DLD1 (cell line): ENCODE results near the gene SLIT1.

Experiments
- in situ Hi-C: cut with HindIII; loops from 2 replicates; pipeline ENCODE4 v1.10.0; 2017; ENCODE audit warnings: low sequenced_read_pairs

SLIT1 gene

DNA sequence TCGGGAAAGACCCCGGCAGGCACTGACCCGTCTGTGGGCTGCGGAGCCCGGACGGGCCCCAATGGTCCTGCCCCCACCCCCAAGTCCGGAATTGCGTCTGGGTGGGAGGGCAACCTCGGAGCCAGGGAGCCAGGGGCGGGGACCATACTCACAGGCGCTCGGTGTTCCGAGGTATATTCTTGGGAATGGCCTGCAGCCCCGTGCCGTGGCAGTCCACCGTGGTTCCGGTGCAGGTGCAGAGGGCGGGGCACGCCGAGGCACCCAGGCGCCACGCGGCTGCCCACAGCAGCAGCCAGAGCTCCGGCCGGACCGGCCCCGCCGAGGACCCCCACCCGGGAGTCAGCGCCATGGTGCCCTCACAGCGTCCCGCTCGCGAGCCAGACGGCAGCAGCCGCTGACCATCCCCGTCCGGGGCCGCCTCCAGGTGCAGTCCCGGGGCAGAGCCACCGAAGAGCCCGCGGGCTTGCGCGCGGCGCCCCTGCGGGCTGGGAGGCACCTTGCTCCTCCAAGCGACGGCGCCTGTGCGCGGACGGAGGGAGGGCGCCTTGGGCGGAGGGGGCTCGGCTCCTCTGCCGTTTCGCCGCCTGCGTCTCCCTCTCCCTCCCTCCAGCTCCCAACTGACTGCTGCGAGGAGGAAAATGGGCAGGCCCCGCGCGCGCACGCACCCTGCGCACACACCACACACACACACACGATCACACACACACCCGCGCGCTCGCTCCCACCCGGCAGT lies at the start of gene SLIT1:
Gene SLIT1 (minus strand): TSS at position 634 of the 733 bp plus-strand sequence. CDS start 285 bp downstream, at position 349.
- in situ Hi-C loops = no loop called here

DNA sequence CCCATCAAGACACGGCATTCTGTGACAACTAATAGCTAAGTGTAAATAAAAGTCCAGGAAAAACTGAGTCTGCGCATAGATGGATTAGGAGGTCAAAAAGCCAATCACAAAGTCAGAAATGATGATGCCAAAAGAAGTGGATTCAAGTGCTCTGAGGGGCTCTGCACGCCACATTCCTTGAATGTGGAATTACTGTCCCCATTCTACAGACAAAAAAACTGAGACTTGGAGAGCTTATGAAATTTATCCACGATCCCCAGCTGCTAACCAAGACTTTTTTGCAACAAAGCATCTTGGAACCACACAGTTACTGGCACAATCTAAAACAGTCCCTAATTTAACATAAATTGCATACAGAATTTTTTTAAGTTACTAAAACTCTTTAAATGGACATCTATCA lies 49.6 kb upstream of the SLIT1 start:
- in situ Hi-C loops = no loop called here

DNA sequence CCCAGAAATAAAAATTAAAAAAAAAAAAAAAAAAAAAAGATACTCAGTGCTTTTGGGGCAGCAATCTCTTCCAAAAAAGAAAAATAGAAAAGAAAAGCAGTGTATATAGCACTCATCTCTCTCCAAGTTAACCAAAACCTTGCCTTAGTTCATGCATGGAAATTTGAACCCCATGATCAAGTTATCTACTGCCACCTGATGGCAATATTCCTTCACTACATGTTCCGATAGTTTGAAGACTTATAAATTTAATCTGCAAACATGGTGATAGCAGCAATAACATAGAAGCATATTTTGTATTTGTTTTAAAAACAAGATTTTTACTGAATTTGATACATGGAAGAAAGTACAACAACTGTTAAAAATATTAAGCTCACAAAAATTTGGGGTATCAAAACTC lies 48.6 kb upstream of the SLIT1 start:
- in situ Hi-C loops = no loop called here

DNA sequence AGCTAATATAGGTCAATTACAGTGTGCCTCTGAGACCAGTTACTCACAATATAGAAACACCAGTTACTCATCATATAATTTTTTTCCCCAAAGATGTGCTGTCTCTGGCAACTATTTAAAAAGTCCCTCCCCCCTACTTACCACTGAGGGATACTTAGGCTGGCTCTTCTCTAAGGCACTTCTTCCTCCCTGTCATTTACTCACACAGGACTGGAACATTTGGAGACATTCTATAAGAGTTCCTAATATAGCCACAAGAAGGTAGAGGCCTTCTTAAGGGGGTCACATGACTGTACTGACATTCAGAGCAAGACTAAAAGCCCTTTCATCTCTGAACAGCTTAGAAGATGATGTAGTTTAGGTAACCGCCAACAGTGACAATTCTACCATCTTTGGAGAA lies 44.4 kb upstream of the SLIT1 start:
- in situ Hi-C loops = no loop called here

DNA sequence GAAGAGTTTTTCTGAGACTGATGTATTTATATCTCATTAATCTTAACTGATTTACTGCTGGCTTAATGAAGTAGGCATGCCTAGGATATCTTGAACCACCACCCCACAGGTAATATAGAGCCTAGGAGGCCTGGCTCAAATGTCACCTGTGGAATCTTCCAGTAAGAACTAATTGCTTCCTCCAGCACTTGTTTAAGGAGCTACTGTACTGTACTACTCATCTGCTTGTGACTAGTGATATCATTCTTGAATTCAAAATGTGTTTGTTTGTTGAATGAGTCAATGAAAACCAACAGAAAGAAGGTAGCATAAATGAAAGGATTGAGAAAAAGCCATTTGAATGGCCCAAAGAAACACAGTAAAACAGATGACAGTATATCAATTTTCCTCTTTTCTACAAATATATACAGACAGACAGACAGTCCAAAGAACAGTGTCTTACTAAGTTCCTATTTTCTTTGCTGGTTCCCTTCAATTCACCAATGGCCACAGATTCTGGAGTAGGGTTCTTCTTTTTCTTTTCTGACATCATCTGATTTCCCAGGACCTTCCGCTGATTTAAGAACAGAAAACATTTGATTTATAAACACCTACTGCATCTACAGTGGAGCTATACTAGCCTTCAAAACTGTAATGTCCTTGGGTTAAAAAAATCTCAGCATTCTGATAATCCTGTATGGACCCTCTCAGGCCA lies 43.7 kb upstream of the SLIT1 start:
- in situ Hi-C loops = no loop called here

DNA sequence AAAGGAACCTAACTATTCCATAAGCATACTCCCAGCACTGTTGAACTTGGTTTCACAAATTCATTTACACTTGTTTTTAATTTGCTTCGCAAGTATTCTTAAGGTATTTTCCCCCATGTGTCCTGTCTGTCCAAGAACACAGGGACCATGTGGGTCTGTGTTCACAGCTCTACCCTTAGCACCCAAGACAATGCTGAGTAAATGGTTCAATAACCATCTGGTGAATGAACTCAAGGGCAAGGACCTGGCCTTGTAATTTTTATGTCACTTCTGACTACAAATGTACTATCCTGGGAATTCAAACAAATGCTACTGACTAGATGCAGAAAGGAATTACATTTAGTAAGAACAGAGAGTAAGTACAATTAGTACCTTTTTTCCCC lies 43.0 kb upstream of the SLIT1 start:
- in situ Hi-C loops = no loop called here

DNA sequence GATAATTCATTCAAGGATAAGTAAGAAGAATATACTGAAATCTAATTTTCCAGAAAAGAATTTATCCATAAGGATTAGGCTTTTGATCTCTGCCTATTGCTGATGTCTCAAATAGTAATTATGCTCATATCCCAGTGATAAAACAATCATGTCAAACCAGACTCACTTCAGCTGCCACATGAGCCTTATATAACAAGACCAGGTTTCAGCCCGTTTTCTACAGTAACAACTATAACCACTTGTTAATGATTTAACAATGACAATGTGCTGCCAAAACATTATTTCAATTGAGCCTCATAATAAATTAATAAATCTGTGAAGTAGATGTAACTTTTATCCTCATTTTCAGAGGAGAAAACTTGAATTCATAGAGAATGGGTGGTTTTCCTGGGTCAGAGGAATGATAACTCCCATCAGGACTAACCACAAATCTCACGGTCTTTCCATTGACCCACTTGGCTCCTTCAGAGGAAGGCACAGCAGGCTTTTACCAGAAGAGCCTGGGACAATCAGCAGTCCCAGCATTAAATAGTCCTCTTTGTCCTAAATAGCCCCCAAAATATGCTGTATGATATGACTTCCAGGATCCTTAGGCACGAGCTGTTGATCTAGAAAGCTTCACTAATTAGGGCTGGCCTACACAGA lies 42.5 kb upstream of the SLIT1 start:
- in situ Hi-C loops = no loop called here

DNA sequence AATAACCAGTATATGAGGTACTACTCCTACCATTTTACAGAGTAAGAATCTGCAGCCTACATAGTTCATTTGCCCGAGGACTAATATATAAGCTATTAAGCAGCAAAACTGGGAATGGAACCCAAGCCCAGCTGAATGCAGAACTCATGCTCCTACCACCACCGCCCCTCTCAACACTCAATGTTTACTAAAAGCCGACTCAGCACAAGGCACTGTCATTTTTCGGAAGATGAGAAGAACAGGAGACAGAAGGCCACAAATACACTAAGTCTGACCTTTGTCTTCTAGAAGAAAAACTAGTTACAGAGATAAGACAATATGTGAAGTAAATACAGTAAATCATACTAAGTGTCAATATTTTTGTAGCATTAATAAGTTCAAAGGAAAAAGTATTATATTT lies 40.6 kb upstream of the SLIT1 start:
- in situ Hi-C loops = no loop called here

DNA sequence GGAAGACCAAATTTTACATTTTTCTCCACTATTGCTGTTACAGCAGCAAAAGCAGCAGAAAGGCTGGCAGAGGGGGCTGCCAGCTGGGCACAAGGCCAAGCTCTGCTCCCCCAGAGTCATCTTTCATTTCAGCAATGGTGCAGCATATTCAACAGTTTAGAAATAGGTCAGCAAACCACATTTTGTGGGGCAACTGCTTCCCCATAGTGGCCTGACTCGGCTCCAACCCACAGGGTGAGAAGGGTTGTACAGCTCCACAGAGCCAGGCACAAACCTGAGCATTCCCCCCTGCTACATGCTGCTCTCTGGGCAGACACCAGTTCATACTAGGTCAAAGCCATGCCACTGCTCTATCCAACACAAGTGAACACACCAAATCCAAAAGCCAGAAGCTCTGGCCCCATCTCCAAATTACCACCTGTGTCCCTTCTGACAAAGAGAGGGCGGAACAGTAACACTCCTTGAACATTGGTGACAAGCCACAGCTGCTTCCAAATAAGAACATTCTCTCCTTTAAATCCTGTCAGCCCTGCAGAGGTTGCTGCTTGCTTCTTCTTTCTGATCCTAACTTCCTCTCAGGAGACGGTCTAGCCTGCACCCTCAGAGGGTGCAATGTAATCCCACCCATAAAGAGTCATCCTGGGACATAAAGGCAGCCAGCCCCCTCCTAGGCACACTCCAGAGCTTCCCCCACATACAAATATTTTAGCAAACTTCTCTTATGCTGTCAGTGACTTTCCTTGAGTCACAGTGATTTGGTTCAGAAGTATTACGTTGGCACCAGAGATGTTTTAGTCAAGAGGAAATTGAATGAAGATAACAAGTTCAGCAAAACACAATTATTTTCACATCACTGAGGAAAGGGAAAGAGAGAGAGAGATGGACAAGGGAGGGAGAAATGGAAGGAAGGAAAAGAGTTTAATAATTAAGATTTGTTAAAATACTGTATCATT lies 39.0 kb upstream of the SLIT1 start:
- in situ Hi-C loops = no loop called here

DNA sequence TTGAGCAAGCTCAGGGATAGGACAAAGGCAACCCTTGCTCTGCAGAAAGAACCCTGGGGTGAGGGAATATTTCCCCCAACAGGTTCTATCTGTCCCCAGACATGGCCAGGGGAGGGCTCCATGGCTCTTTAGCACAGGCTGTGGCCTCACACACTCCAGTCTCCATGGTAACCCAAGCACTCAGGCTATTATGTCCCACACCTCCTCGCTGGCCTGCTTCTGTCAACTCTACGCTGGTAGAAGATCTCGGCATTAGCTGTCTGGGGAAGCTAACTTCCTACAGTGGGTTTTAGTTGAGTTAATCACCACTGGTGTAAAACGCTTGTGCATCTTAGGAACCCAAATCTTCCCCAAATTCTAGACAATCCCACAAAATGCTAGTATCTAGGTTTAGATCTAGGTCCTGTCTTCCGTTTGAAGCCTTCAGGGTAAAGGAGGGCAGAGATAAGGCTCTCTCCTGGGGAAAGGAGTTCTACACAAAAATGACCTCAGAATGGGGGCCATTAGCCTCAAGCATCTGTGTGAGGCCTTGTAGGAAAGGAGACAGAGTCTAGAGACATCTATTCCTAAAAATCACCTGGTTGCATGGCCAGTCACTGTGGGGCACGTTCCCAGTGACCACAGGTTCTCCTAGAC lies 36.7 kb upstream of the SLIT1 start:
- in situ Hi-C loops = no loop called here

DNA sequence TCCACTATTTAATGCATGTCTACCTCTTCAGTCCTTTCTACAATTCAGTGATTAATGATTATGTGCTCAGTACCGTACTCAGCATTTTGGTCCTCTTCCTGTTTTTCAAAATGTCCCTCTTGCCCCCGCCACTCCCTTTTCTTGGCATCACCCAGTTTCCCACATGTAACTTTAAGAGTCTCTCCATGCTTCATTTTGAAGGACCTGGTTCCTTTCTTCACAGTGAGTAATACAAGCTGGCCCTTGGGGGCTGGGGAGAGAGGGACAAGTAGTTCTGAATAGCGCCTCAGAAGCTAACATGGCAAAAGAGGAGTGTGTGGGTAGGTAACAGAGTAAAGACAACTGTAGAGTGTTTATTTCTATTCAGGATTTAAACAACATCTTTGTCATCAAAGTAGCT lies 34.6 kb upstream of the SLIT1 start:
- in situ Hi-C loops = no loop called here

DNA sequence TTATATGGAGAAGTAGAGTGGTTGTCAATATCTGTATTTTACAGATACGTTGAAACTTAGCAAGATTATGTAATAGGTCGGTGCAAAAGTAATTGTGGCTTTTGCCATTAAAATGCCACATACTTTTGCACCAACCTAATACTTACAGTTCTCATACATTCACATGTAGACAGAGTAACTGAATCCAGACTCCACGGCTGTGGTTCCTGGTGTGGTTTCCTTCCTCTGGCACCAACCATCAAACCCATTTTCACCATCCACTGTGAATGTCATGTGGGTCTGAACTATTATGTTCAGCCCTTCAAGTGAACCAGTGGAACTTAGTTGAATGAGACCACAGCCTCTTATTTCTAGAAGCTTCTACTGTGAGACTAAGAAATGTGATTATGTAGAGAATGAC lies 31.5 kb upstream of the SLIT1 start:
- in situ Hi-C loops = no loop called here

DNA sequence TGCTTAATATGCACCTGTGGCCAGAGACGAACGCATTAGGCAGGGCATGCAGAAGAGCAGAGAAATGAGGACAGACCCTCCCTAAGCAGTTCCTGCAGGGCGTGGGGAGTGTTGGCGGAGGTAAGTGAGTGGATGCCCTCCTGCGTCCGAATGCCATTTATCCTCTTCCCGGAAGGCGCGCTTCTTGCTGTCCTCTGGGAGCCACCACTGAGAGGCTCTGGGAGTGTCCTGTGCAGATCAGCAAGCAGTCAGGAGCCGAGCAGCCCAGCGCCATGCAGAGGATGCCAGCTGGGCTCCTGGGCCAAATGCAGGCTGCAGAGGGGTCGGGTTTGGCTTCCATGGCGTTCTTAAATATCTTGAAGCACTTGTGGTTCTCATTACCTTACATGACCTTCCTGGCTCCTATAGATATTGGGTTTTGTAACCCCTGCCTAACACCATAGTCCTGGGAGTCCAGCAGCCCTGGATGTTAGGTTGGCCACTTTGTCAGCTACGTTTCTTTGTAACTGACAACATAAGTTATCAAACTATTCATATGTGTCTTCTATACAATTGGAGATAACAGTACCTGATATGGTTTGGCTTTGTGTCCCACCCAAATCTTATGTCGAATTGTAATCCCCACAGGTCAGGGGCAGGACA lies 30.0 kb upstream of the SLIT1 start:
- in situ Hi-C loops = no loop called here

DNA sequence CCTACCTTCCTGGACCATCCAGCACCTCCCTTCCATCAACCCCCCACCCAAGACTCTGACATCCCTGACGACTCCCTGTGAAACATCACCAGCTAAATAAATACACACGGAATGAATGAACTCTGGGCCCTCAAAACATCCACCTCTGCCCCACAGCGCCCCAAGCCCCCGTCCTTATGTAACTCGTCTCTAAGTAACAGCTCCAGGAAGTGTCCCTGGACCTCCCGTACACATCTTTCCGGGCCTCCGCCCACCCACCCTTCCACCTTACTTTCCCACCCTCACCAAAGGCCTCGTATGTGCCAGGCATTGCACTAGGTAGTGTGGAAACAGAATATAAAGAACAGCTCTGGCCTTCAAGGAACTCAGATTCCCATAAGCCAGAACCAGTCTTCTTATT lies 27.7 kb upstream of the SLIT1 start:
- in situ Hi-C loops = no loop called here

DNA sequence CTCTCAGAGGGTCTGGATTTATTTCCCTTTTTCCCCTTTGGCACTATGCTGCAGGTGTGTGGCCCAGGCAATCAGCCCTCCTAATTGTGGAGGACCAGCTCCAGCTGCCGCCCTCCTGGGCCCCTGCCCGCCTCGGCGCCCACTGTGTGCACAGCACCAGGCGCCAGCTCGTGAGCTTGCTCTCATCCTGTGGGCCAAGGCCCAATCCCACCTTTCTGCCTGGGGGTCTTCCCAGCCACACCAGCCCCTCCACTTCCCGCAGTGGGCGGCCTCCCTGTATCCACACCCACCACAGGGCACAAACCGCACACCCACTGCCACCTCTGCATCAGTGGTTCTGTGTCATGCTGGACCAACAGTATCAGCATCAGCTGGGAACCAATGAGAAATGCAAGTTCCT lies 25.5 kb upstream of the SLIT1 start:
- in situ Hi-C loops = no loop called here

DNA sequence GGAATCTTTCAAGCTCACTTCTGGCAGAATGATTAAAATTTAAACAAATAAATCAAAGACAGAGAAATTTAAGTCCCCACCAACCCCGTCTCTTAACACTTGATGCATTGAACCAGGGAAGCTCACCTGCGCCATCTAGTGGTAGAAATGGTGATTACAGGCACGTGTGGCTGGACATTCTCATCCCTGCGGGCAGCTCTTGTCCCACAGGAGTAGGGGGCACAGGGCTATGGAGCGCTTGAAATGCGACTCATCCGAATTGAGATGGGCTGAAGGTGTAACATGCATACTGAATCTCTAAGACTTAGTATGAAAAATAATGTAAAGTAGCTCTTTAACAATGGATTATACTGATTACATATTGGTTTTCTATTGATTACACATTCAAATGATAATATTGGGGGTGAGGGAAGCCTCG lies 24.8 kb upstream of the SLIT1 start:
- in situ Hi-C loops = no loop called here

DNA sequence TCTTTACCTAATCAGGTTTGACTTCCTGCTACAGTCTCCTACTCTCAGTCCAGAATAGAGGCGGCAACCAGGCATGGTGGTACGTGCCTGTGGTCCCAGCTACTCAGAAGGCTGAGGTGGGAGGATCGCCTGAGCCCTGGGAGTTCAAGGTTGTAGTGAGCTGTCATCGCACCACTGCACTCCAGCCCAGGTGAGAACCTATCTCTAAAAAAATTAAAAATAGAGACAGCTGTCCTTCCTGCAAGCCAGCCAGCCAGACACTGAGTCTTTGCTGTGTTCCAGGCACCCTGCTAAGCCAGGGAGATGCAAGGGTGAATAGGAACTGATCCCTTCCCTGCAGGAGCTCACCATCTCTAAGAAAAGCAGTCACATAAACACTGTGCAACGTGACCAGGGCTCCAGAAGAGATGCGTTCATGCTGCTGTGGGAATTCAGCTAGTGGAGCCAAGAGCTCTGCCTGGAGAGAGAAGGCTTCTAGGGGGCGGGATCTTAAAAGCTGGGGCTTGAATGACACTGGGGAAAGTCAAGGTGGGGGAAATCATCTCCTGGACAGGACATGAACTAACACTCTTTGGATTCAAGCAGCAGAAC lies 22.1 kb upstream of the SLIT1 start:
- in situ Hi-C loops = no loop called here

DNA sequence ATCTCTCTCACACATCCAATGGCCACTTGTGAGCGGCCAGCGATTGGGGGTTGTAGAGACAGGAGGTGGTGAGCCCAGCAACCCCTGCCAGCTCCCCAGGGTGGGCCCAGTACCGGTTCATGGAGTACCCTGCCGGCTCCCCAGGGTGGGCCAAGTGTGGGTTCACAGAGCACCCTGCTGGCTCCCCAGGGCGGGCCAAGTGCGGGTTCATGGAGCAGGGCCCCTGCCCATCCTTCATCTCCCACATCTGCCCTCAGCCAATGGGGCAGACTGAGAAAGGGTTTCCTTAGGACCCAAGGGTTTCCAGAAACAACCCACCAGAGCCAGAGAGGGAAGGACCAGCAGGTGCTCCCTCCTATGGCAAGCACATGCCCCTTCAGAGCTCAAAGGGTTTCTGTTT lies 21.4 kb upstream of the SLIT1 start:
- in situ Hi-C loops = no loop called here

DNA sequence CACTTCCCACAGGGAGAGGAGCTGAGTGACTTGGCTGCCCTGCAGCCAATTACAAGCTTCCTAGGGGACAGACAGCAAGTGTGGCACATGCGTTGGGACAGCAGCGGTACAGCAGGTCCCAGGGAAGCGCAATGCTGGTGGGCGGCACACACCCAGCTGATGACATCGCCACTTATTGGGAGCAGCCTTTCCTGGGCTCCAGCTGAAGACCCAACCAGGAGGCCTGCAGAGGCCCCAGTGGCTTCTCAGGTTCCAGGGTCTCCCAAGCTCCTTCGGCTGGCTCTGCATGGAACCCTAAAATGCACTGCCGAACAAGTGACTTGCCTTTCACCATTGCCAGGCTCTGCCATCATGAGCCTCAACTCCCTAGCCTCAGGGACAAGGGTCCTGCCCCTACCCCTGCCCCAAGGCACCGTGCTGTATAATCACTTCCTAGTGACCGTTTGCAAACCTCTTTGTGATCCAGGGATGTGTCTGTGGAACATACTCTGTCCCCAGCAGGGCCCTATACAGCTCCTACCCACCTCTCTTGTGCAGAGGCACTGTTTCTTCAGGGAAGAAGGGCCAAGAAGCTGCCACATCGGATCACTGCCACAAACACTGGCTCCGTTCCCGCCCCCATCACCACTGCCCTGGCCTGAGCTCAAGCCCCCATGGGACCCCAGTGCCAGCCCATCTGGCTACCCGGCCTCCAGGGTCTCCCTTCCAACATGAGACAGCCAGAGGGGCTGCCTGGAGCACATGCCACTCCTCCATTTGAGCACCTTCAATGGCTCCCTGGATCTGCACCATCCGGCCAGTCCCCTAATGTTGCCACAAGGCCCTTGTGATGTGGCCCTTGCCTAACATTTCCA lies 19.3 kb upstream of the SLIT1 start:
- in situ Hi-C loops = no loop called here
